ENCODE measurements around the gene TRPV3. TPM values are rescaled to one million over a fixed set of nuclear protein-coding genes. Genes with fewer than 3 reads are reported as not detected.

TRPV3 gene
- total RNA-seq, 1 experiment from 2014 or later, result 1.4 TPM

- 0 out of 2 replicates have a peak, but pooled peaks cover 3% of the 10 kb centered on the region for H3K27me3 ChIP-seq (ENCODE audit: insufficient read depth, low read length)
- no peak overlapping the region for H2AFZ ChIP-seq (ENCODE audit: low read depth, low read length, poor library complexity, severe bottlenecking)
- no peak for DNase-seq (ENCODE audit: low read depth, low spot score)
- no peaks in the 10 kb centered on the region for H4K20me1 ChIP-seq (ENCODE audit: insufficient read depth)
- CTCF ChIA-PET, result no interaction called here
- no peak for TF ChIP-seq EGR1 (IDR thresholded peaks at IDR 0.05; ENCODE audit: low read depth)
- no peak for TF ChIP-seq CEBPB (IDR thresholded peaks at IDR 0.05; ENCODE audit: low read depth)
- TF ChIP-seq POLR2A (IDR thresholded peaks at IDR 0.05; ENCODE audit: borderline replicate concordance, extremely low read depth, insufficient read depth, insufficient read length), result no peak
- TF ChIP-seq ZBTB33 (IDR thresholded peaks at IDR 0.05; ENCODE audit: extremely low read depth, insufficient replicate concordance, low read length), result no peak
- no peak for TF ChIP-seq POLR2AphosphoS5 (IDR thresholded peaks at IDR 0.05; ENCODE audit: low read depth, low read length)
- TF ChIP-seq CBX3 (IDR thresholded peaks at IDR 0.05; ENCODE audit: low read depth), result no peak
- TF ChIP-seq EZH2 (IDR thresholded peaks at IDR 0.05), result no peak
- TF ChIP-seq JUND (IDR thresholded peaks at IDR 0.05), result no peak
- no peak for ATAC-seq
- H3K4me3 ChIP-seq (replicated peaks in 1 of 2; ENCODE audit: low read depth in 1 of 2, low read length in 2 of 2), result no peak overlapping the region
- no peak overlapping the region for H3K4me2 ChIP-seq (ENCODE audit: low read length)
- H3K4me1 ChIP-seq (ENCODE audit: control insufficient read depth in 1 of 2, insufficient read depth in 2 of 2, low read length in 2 of 2), result no peaks in the 10 kb centered on the region
- BruUV-seq (replicated peaks), result no TSS peak
- no peak overlapping the region for H3K9ac ChIP-seq (ENCODE audit: low read length)
- no peak overlapping the region for H3K27ac ChIP-seq (ENCODE audit: low read depth, low read length)
- no peaks in the 10 kb centered on the region for H3K9me2 ChIP-seq (ENCODE audit: insufficient read depth)
- intact Hi-C loops (cut with micrococcal nuclease), result no loop called here
- no peaks in the 10 kb centered on the region for H3K36me3 ChIP-seq (ENCODE audit: control insufficient read depth in 1 of 2, insufficient read depth in 2 of 2, low read length in 2 of 2)
- POLR2A ChIA-PET, result no interaction called here
- RAD21 ChIA-PET (ENCODE audit: low non-redundant PET in 1 of 2, low total read pairs in 2 of 2, uncharacterized antibody in 2 of 2, unreplicated experiment in 2 of 2), result no interaction called here
- H3K9me3 ChIP-seq (ENCODE audit: control insufficient read depth in 1 of 2, insufficient read depth in 1 of 2, low read depth in 1 of 2, low read length in 2 of 2), result no peaks in the 10 kb centered on the region
- H3K79me2 ChIP-seq (ENCODE audit: insufficient read depth, low read length), result no peaks in the 10 kb centered on the region
Measured at GRCh38 chr17:3512505-3513171, 45.0 kb downstream of the TRPV3 start.

Data from HCT116 (cell line).